GM23338 (cell line): ENCODE measurements around the gene JAKMIP1. TPM values are rescaled to one million over a fixed set of nuclear protein-coding genes. Genes with fewer than 3 reads are reported as not detected.

Experiments used
- ATAC-seq: fragments of 200-7000 bp; cut with Tn5 transposase; 3 replicates; pipeline ENCODE4 v1.9.1; 2020
- DNase-seq: peaks from one replicate; pipeline ENCODE4 v3.0.0-alpha.2; 2015; ENCODE audit warnings: low spot score
- H2AFZ ChIP-seq: fragments of 200-600 bp; sonication (generic); 2 replicates; pipeline ENCODE4 v1.8.0; 2016; ENCODE audit warnings: antibody characterized with exemption, mild to moderate bottlenecking, moderate library complexity
- H3F3A ChIP-seq: fragments of 200-600 bp; sonication (generic); replicated peaks from 2 replicates; pipeline ENCODE4 v1.8.0; 2017; ENCODE audit warnings: antibody characterized with exemption, mixed run types, low read depth
- H3K27ac ChIP-seq: fragments of 200-600 bp; sonication (generic); 2 replicates; pipeline ENCODE4 v1.6.1; 2016; ENCODE audit warnings: low read depth
- H3K27me3 ChIP-seq: fragments of 200-600 bp; sonication (generic); 2 replicates; pipeline ENCODE4 v1.8.0; 2016; ENCODE audit warnings: mild to moderate bottlenecking, mixed run types, moderate library complexity; ENCODE audit not compliant: insufficient read depth
- H3K36me3 ChIP-seq: fragments of 200-600 bp; sonication (generic); 2 replicates; pipeline ENCODE4 v1.8.0; 2016; ENCODE audit warnings: mild to moderate bottlenecking; ENCODE audit not compliant: insufficient read depth
- H3K4me1 ChIP-seq: fragments of 200-600 bp; sonication (generic); 2 replicates; pipeline ENCODE4 v1.8.0; 2016; ENCODE audit warnings: mild to moderate bottlenecking, moderate library complexity; ENCODE audit not compliant: insufficient read depth
- H3K4me2 ChIP-seq: fragments of 200-600 bp; sonication (generic); 2 replicates; pipeline ENCODE4 v1.7.1; 2017; ENCODE audit warnings: mixed run types
- H3K4me3 ChIP-seq: fragments of 200-600 bp; sonication (generic); 2 replicates; pipeline ENCODE4 v1.6.1; 2016; ENCODE audit warnings: mixed run types
- H3K79me2 ChIP-seq: fragments of 200-600 bp; sonication (generic); replicated peaks from 2 replicates; pipeline ENCODE4 v1.8.0; 2017; ENCODE audit warnings: mild to moderate bottlenecking; ENCODE audit not compliant: insufficient read depth
- H3K9me2 ChIP-seq: fragments of 200-600 bp; sonication (generic); 2 replicates; pipeline ENCODE4 v1.8.0; 2017; ENCODE audit not compliant: insufficient read depth
- H4K20me1 ChIP-seq: fragments of 200-600 bp; sonication (generic); replicated peaks from 2 replicates; pipeline ENCODE4 v1.8.0; 2017; ENCODE audit warnings: mild to moderate bottlenecking; ENCODE audit not compliant: insufficient read depth
- H3K27ac Mint-ChIP-seq: 2 replicates; pipeline ENCODE4 v1.8.0; 2020; ENCODE audit warnings: inconsistent platforms, mild to moderate bottlenecking, moderate library complexity, mixed read lengths
- H3K27me3 Mint-ChIP-seq: 3 replicates; pipeline ENCODE4 v1.8.0; 2022; ENCODE audit warnings: low read depth, mild to moderate bottlenecking, moderate library complexity, mixed read lengths, inconsistent platforms; ENCODE audit not compliant: insufficient read depth, poor library complexity
- H3K36me3 Mint-ChIP-seq: 3 replicates; pipeline ENCODE4 v1.8.0; 2021; ENCODE audit warnings: low read depth, mild to moderate bottlenecking, inconsistent platforms, moderate library complexity, mixed read lengths
- H3K4me1 Mint-ChIP-seq: 3 replicates; pipeline ENCODE4 v1.8.0; 2020; ENCODE audit warnings: mild to moderate bottlenecking, inconsistent platforms, mixed read lengths
- H3K4me3 Mint-ChIP-seq: 3 replicates; pipeline ENCODE4 v1.8.0; 2021; ENCODE audit warnings: moderate library complexity, mild to moderate bottlenecking, inconsistent platforms, mixed read lengths
- H3K9me3 Mint-ChIP-seq: 3 replicates; pipeline ENCODE4 v1.8.0; 2020; ENCODE audit warnings: moderate library complexity, mild to moderate bottlenecking, inconsistent platforms, mixed read lengths
- CREB1 ChIP-seq: fragments of 250-450 bp; sonication (Bioruptor Pico); IDR thresholded peaks from 2 replicates; pipeline ENCODE4 v1.5.0; 2020; ENCODE audit warnings: low read depth, mild to moderate bottlenecking, moderate library complexity
- EZH2 ChIP-seq: fragments of 200-600 bp; sonication (generic); IDR thresholded peaks from one replicate; pipeline ENCODE4 v1.8.0; 2017; ENCODE audit warnings: antibody characterized with exemption, mild to moderate bottlenecking, low read depth; ENCODE audit not compliant: unreplicated experiment
- EZH2phosphoT487 ChIP-seq: fragments of 200-600 bp; sonication (generic); IDR thresholded peaks from one replicate; pipeline ENCODE4 v1.8.1; 2018; ENCODE audit warnings: antibody characterized with exemption; ENCODE audit not compliant: unreplicated experiment
- JUNB ChIP-seq: IDR thresholded peaks from one replicate; pipeline ENCODE4 v1.6.1; 2016; ENCODE audit warnings: antibody characterized with exemption; ENCODE audit not compliant: unreplicated experiment
- NANOG ChIP-seq: IDR thresholded peaks from 2 replicates; pipeline ENCODE4 v1.6.1; 2016; ENCODE audit warnings: antibody characterized with exemption, borderline replicate concordance
- POLR2AphosphoS5 ChIP-seq: IDR thresholded peaks from 2 replicates; pipeline ENCODE4 v1.6.1; 2016; ENCODE audit warnings: antibody characterized with exemption, low read depth
- STAT1 ChIP-seq: IDR thresholded peaks from one replicate; pipeline ENCODE4 v1.6.1; 2016; ENCODE audit warnings: antibody characterized with exemption; ENCODE audit not compliant: unreplicated experiment
- ZNF114 ChIP-seq: fragments of 250-450 bp; sonication (Bioruptor Pico); IDR thresholded peaks from 2 replicates; pipeline ENCODE4 v1.5.0; 2020; ENCODE audit warnings: mild to moderate bottlenecking, moderate library complexity
- ZNF331 ChIP-seq: fragments of 250-450 bp; sonication (Bioruptor Pico); IDR thresholded peaks from 2 replicates; pipeline ENCODE4 v1.5.0; 2020; ENCODE audit warnings: low read depth, mild to moderate bottlenecking, moderate library complexity
- polyA plus RNA-seq: library from polyadenylated mRNA; unstranded; fragments of >200 nt; fragmentation: Nextera tagmentation; extraction: Ambion mirVana; gene quantifications from 2 replicates; pipeline ENCODE4 v1.2.1, GENCODE V29; 2016
- total RNA-seq: library from RNA; depleted of rRNA; stranded (reverse); fragments of >200 nt; shearing (Covaris generic); gene quantifications from 2 replicates; pipeline ENCODE4 v1.2.3, GENCODE V29; 2014
- TF ChIP-seq, protein P1 (sequence below): IDR thresholded peaks from 2 replicates; pipeline ENCODE4 v1.6.1; 2016; ENCODE audit warnings: antibody characterized with exemption
- TF ChIP-seq, protein P2 (sequence below), 2 experiments: fragments of 200-600 bp in 1 of 2; sonication (generic) in 1 of 2; conservative IDR thresholded peaks; 2 replicates each; pipeline versions ENCODE4 v1.5.1 to v1.6.1; 2016 to 2017; ENCODE audit warnings: antibody characterized with exemption in 2 of 2, low read depth in 2 of 2, mild to moderate bottlenecking in 2 of 2, moderate library complexity in 1 of 2
- TF ChIP-seq, protein P3 (sequence below): fragments of 250-450 bp; sonication (Bioruptor Pico); IDR thresholded peaks from 2 replicates; pipeline ENCODE4 v1.5.0; 2020; ENCODE audit warnings: mild to moderate bottlenecking, moderate library complexity

JAKMIP1 gene
- total and polyA plus RNA-seq, 2 experiments from 2014 or later = 4.6 to 5.1 TPM

DNA sequence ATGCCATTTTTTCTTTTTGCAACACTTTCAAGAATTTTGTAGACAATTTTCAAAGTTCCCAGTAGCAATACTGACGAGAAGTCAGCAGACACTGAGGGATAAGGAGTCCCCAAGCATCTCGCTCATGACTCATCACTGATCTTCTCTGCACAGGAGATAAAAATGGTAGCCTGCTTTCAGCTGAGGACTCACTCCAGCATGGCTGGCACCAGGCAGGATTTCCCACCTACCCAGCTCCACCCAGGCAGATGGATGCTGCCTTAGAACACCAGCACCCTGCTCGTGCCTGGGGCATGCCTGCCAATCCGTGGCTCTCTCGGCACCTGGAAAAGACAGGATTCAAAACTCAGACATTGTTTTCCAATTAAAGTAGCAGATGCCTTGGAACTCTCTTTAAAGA is 24.9 kb downstream of the JAKMIP1 start:
- DNase-seq = no peak
- Mint-ChIP-seq H3K4me3 (no peak overlapping the region), H3K9me3 (peaks cover 12% of the 10 kb centered on the region; the same call in 2 of the 3 replicates), H3K27ac (no peak overlapping the region), H3K36me3 (peaks cover 22% of the 10 kb centered on the region), H3K27me3 (peaks cover 6% of the 10 kb centered on the region), H3K4me1 (peaks cover 5% of the 10 kb centered on the region; the same call in 1 of the 3 replicates)
- Histone ChIP-seq H3F3A (no peaks in the 10 kb centered on the region), H3K9me2 (peaks cover 5% of the 10 kb centered on the region), H3K27ac (no peak overlapping the region), H3K4me3 (no peak overlapping the region), H4K20me1 (no peaks in the 10 kb centered on the region; the same call in 1 of the 2 replicates), H3K79me2 (no peaks in the 10 kb centered on the region; the same call in 1 of the 2 replicates), H2AFZ (no peak overlapping the region), H3K4me1 (no peaks in the 10 kb centered on the region), H3K36me3 (no peaks in the 10 kb centered on the region), H3K27me3 (no peaks in the 10 kb centered on the region), H3K4me2 (no peak overlapping the region)
- TF ChIP-seq CREB1 (CRISPR knock-in tag) (no peak), POLR2AphosphoS5 (no peak)
- TF ChIP-seq, protein P1, sequence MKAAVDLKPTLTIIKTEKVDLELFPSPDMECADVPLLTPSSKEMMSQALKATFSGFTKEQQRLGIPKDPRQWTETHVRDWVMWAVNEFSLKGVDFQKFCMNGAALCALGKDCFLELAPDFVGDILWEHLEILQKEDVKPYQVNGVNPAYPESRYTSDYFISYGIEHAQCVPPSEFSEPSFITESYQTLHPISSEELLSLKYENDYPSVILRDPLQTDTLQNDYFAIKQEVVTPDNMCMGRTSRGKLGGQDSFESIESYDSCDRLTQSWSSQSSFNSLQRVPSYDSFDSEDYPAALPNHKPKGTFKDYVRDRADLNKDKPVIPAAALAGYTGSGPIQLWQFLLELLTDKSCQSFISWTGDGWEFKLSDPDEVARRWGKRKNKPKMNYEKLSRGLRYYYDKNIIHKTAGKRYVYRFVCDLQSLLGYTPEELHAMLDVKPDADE = no peak
- no peak for ATAC-seq

DNA sequence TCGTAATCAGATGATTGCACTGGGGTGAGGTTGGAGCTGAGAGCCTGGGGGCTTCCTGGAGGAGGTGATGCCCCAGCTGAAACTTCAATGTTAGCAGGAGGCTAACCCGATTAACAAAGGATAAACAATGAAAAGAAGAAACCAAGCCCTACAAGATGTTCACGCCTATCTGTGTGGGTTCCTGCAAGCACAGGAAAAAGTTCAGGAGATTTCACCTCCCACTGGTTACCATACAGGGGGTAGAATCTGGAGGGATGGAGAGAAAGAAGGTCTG is 27.5 kb downstream of the JAKMIP1 start:
- H3K36me3 Mint-ChIP-seq = peaks cover 12% of the 10 kb centered on the region
- H3K4me3 ChIP-seq = no peak overlapping the region
- peaks cover 5% of the 10 kb centered on the region; the same call in 1 of the 2 replicates for H3K9me2 ChIP-seq
- no peaks in the 10 kb centered on the region for H3K27me3 ChIP-seq
- H3K4me2 ChIP-seq = no peak overlapping the region
- H3K27ac Mint-ChIP-seq = no peak overlapping the region
- H3K4me1 Mint-ChIP-seq = peaks cover 2% of the 10 kb centered on the region; the same call in 1 of the 3 replicates
- DNase-seq (no peak), ATAC-seq (no peak)
- H3K4me1 ChIP-seq = no peaks in the 10 kb centered on the region
- no peak overlapping the region for H3K4me3 Mint-ChIP-seq
- peaks cover 6% of the 10 kb centered on the region for H3K9me3 Mint-ChIP-seq
- H2AFZ ChIP-seq = no peak overlapping the region
- H3K27me3 Mint-ChIP-seq = peaks cover 4% of the 10 kb centered on the region
- no peak overlapping the region for H3K27ac ChIP-seq
- no peaks in the 10 kb centered on the region for H3K36me3 ChIP-seq
- no peaks in the 10 kb centered on the region; the same call in 1 of the 2 replicates for H4K20me1 ChIP-seq
- no peaks in the 10 kb centered on the region for H3F3A ChIP-seq
- H3K79me2 ChIP-seq = no peaks in the 10 kb centered on the region; the same call in 1 of the 2 replicates
- TF ChIP-seq JUNB (no peak), NANOG (no peak), STAT1 (no peak), EZH2phosphoT487 (no peak), ZNF331 (CRISPR knock-in tag) (no peak), ZNF114 (CRISPR knock-in tag) (no peak), EZH2 (no peak), CREB1 (CRISPR knock-in tag) (no peak), POLR2AphosphoS5 (no peak)
- TF ChIP-seq, protein P1 = no peak
- TF ChIP-seq, protein P2, sequence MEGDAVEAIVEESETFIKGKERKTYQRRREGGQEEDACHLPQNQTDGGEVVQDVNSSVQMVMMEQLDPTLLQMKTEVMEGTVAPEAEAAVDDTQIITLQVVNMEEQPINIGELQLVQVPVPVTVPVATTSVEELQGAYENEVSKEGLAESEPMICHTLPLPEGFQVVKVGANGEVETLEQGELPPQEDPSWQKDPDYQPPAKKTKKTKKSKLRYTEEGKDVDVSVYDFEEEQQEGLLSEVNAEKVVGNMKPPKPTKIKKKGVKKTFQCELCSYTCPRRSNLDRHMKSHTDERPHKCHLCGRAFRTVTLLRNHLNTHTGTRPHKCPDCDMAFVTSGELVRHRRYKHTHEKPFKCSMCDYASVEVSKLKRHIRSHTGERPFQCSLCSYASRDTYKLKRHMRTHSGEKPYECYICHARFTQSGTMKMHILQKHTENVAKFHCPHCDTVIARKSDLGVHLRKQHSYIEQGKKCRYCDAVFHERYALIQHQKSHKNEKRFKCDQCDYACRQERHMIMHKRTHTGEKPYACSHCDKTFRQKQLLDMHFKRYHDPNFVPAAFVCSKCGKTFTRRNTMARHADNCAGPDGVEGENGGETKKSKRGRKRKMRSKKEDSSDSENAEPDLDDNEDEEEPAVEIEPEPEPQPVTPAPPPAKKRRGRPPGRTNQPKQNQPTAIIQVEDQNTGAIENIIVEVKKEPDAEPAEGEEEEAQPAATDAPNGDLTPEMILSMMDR (conservative IDR thresholded peaks at IDR 0.05; ENCODE audit: low read depth in 2 of 2) = no peak
- TF ChIP-seq, protein P3, sequence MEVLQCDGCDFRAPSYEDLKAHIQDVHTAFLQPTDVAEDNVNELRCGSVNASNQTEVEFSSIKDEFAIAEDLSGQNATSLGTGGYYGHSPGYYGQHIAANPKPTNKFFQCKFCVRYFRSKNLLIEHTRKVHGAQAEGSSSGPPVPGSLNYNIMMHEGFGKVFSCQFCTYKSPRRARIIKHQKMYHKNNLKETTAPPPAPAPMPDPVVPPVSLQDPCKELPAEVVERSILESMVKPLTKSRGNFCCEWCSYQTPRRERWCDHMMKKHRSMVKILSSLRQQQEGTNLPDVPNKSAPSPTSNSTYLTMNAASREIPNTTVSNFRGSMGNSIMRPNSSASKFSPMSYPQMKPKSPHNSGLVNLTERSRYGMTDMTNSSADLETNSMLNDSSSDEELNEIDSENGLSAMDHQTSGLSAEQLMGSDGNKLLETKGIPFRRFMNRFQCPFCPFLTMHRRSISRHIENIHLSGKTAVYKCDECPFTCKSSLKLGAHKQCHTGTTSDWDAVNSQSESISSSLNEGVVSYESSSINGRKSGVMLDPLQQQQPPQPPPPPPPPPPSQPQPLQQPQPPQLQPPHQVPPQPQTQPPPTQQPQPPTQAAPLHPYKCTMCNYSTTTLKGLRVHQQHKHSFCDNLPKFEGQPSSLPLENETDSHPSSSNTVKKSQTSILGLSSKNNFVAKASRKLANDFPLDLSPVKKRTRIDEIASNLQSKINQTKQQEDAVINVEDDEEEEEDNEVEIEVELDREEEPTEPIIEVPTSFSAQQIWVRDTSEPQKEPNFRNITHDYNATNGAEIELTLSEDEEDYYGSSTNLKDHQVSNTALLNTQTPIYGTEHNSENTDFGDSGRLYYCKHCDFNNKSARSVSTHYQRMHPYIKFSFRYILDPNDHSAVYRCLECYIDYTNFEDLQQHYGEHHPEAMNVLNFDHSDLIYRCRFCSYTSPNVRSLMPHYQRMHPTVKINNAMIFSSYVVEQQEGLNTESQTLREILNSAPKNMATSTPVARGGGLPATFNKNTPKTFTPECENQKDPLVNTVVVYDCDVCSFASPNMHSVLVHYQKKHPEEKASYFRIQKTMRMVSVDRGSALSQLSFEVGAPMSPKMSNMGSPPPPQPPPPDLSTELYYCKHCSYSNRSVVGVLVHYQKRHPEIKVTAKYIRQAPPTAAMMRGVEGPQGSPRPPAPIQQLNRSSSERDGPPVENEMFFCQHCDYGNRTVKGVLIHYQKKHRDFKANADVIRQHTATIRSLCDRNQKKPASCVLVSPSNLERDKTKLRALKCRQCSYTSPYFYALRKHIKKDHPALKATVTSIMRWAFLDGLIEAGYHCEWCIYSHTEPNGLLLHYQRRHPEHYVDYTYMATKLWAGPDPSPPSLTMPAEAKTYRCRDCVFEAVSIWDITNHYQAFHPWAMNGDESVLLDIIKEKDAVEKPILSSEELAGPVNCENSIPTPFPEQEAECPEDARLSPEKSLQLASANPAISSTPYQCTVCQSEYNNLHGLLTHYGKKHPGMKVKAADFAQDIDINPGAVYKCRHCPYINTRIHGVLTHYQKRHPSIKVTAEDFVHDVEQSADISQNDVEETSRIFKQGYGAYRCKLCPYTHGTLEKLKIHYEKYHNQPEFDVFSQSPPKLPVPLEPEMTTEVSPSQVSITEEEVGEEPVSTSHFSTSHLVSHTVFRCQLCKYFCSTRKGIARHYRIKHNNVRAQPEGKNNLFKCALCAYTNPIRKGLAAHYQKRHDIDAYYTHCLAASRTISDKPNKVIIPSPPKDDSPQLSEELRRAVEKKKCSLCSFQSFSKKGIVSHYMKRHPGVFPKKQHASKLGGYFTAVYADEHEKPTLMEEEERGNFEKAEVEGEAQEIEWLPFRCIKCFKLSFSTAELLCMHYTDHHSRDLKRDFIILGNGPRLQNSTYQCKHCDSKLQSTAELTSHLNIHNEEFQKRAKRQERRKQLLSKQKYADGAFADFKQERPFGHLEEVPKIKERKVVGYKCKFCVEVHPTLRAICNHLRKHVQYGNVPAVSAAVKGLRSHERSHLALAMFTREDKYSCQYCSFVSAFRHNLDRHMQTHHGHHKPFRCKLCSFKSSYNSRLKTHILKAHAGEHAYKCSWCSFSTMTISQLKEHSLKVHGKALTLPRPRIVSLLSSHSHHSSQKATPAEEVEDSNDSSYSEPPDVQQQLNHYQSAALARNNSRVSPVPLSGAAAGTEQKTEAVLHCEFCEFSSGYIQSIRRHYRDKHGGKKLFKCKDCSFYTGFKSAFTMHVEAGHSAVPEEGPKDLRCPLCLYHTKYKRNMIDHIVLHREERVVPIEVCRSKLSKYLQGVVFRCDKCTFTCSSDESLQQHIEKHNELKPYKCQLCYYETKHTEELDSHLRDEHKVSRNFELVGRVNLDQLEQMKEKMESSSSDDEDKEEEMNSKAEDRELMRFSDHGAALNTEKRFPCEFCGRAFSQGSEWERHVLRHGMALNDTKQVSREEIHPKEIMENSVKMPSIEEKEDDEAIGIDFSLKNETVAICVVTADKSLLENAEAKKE (CRISPR knock-in tag) = no peak
